ENCODE results near the gene TNFSF11. TPM values are rescaled to one million over a fixed set of nuclear protein-coding genes. Genes with fewer than 3 reads are reported as not detected.

TNFSF11 gene
- total and polyA plus RNA-seq, 2 donors (not counting 3 experiments of a cell fraction or from before 2014, with no cell fraction given) = not detected

DNA sequence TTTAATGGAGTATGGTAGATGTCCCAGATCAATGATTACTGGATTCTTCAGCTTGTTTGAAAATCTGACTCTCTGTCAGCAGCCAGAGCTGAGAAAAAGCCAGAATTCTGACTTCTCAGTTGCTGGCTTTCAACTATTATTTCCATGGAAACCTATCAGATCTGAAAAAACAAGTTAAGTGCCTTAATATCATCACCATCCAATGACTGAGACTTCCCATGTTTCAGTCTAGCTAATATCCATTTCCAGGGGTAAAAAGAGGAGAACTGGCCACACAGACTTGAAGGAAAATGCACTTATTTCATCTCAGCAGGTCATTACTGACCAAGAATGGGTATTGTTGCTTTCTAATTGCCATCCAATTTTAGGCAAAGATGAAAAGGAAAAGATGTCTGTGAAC is 75.2 kb downstream of the TNFSF11 start:
- Histone ChIP-seq H2AFZ (ENCODE audit: low read depth, low read length) (no peak overlapping the region), H3K4me1 (ENCODE audit: control insufficient read depth, extremely low read depth, insufficient read depth, low read length) (no peaks in the 10 kb centered on the region), H3K36me3 (ENCODE audit: control insufficient read depth in 2 of 2, extremely low read depth in 1 of 2, insufficient read depth in 2 of 2, low read length in 2 of 2) (no peaks in the 10 kb centered on the region), H3K9me3 (replicated peaks; ENCODE audit: control insufficient read depth, insufficient read depth, low read length) (no peaks in the 10 kb centered on the region), H3K4me3 (replicated peaks in 1 of 3; ENCODE audit: insufficient read depth in 1 of 3, low read depth in 1 of 3, low read length in 3 of 3) (no peak overlapping the region), H3K4me2 (ENCODE audit: insufficient read depth, low read length) (no peak overlapping the region), H3K9ac (replicated peaks; ENCODE audit: extremely low read depth, insufficient read depth, low read length) (no peak overlapping the region), H3K79me2 (ENCODE audit: control insufficient read depth, insufficient read depth, low read length) (no peaks in the 10 kb centered on the region), H4K20me1 (replicated peaks; ENCODE audit: control insufficient read depth, extremely low read depth, insufficient read depth, low read length) (no peaks in the 10 kb centered on the region), H3K27me3 (ENCODE audit: control insufficient read depth in 2 of 2, insufficient read depth in 2 of 2, low read length in 2 of 2) (peaks cover 0 to 7% of the 10 kb centered on the region in 2 experiments), H3K27ac (ENCODE audit: insufficient read depth, low read depth, low read length) (no peak overlapping the region), H3K9me1 (replicated peaks; ENCODE audit: control insufficient read depth, extremely low read depth, insufficient read depth, low read length) (no peaks in the 10 kb centered on the region)
- FAIRE-seq = no peak
- BruUV-seq (replicated peaks) = no TSS peak
- intact Hi-C loops (cut with micrococcal nuclease) = no loop called here
- TF ChIP-seq, protein P1, sequence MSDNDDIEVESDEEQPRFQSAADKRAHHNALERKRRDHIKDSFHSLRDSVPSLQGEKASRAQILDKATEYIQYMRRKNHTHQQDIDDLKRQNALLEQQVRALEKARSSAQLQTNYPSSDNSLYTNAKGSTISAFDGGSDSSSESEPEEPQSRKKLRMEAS (IDR thresholded peaks at IDR 0.05; ENCODE audit: insufficient read depth, insufficient read length) = no peak
- no peak for TF ChIP-seq FOS (IDR thresholded peaks at IDR 0.05; ENCODE audit: borderline replicate concordance, insufficient read depth, low read length)
- no peak for TF ChIP-seq MYC (IDR thresholded peaks at IDR 0.05; ENCODE audit: low read depth, low read length)
- TF ChIP-seq POLR2AphosphoS5 (IDR thresholded peaks at IDR 0.05; ENCODE audit: insufficient read depth, low read depth, low read length) = no peak
- TF ChIP-seq, protein P2, sequence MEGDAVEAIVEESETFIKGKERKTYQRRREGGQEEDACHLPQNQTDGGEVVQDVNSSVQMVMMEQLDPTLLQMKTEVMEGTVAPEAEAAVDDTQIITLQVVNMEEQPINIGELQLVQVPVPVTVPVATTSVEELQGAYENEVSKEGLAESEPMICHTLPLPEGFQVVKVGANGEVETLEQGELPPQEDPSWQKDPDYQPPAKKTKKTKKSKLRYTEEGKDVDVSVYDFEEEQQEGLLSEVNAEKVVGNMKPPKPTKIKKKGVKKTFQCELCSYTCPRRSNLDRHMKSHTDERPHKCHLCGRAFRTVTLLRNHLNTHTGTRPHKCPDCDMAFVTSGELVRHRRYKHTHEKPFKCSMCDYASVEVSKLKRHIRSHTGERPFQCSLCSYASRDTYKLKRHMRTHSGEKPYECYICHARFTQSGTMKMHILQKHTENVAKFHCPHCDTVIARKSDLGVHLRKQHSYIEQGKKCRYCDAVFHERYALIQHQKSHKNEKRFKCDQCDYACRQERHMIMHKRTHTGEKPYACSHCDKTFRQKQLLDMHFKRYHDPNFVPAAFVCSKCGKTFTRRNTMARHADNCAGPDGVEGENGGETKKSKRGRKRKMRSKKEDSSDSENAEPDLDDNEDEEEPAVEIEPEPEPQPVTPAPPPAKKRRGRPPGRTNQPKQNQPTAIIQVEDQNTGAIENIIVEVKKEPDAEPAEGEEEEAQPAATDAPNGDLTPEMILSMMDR (IDR thresholded peaks at IDR 0.05; ENCODE audit: extremely low read depth in 1 of 2, insufficient read depth in 1 of 2, low read depth in 1 of 2, low read length in 2 of 2) = no peak
- no peak for TF ChIP-seq POLR2A (IDR thresholded peaks at IDR 0.05; ENCODE audit: low read depth, low read length)
- DNase-seq (ENCODE audit: low read depth, low spot score) = no peak
- dilution Hi-C loops (cut with MboI; ENCODE audit: extremely low pct_ligation_motif_present, low sequenced_read_pairs) = no loop called here
- CTCF ChIA-PET = interaction anchor here (1.2 kb wide), 1 partner anchor 1155 kb away, joined by 4 read pairs; no protein-coding TSS in a partner anchor
- POLR2A ChIA-PET = no interaction called here

DNA sequence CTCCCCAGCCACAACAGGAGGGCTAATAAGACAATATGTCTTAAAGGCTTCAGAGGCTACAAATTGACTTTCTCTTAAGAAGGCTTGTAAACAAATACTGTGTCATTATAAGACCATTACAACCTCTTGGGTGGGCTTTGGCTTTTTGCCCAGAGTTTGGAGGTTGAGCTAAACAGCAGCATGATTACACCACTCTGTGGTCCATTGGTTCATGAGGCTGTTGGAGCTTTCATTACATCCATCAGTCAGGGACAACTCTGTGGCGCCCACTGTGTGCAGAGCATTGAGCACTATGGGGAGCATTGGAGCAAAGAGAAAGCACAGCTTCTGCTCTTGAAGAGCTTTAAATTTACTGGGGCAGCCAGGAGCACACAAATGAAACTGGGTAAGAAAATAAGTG is 75.9 kb downstream of the TNFSF11 start:
- H3K36me3 ChIP-seq (ENCODE audit: control insufficient read depth in 2 of 2, extremely low read depth in 1 of 2, insufficient read depth in 2 of 2, low read length in 2 of 2) = no peaks in the 10 kb centered on the region
- H4K20me1 ChIP-seq (replicated peaks; ENCODE audit: control insufficient read depth, extremely low read depth, insufficient read depth, low read length) = no peaks in the 10 kb centered on the region
- TF ChIP-seq POLR2AphosphoS5 (IDR thresholded peaks at IDR 0.05; ENCODE audit: insufficient read depth, low read depth, low read length) (no peak), EZH2 (IDR thresholded peaks at IDR 0.05; ENCODE audit: borderline replicate concordance, low read depth, low read length, severe bottlenecking) (no peak), JUN (IDR thresholded peaks at IDR 0.05; ENCODE audit: borderline replicate concordance, insufficient read depth, insufficient read length, low read depth) (no peak), POLR2A (IDR thresholded peaks at IDR 0.05; ENCODE audit: low read depth, low read length) (no peak), MYC (IDR thresholded peaks at IDR 0.05; ENCODE audit: low read depth, low read length) (no peak), GATA2 (IDR thresholded peaks at IDR 0.05; ENCODE audit: insufficient read depth, insufficient read length, low read depth, low read length) (no peak), FOS (IDR thresholded peaks at IDR 0.05; ENCODE audit: borderline replicate concordance, insufficient read depth, low read length) (no peak)
- TF ChIP-seq, protein P2 (IDR thresholded peaks at IDR 0.05; ENCODE audit: extremely low read depth in 1 of 2, insufficient read depth in 1 of 2, low read depth in 1 of 2, low read length in 2 of 2) = no peak
- TF ChIP-seq, protein P1 (IDR thresholded peaks at IDR 0.05; ENCODE audit: insufficient read depth, insufficient read length) = no peak
- dilution Hi-C loops (cut with MboI; ENCODE audit: extremely low pct_ligation_motif_present, low sequenced_read_pairs) (no loop called here), intact Hi-C loops (cut with micrococcal nuclease) (no loop called here)
- DNase-seq (ENCODE audit: low read depth, low spot score) = no peak
- POLR2A ChIA-PET = no interaction called here
- CTCF ChIA-PET = interaction anchor here (1.2 kb wide), 1 partner anchor 1155 kb away, joined by 4 read pairs; no protein-coding TSS in a partner anchor
- no TSS peak for BruUV-seq (replicated peaks)
- no peaks in the 10 kb centered on the region for H3K9me3 ChIP-seq (replicated peaks; ENCODE audit: control insufficient read depth, insufficient read depth, low read length)
- H3K4me1 ChIP-seq (ENCODE audit: control insufficient read depth, extremely low read depth, insufficient read depth, low read length) = no peaks in the 10 kb centered on the region
- no peak overlapping the region for H3K4me3 ChIP-seq (replicated peaks in 1 of 3; ENCODE audit: insufficient read depth in 1 of 3, low read depth in 1 of 3, low read length in 3 of 3)
- FAIRE-seq = no peak
- H3K4me2 ChIP-seq (ENCODE audit: insufficient read depth, low read length) = no peak overlapping the region
- H2AFZ ChIP-seq (ENCODE audit: low read depth, low read length) = no peak overlapping the region
- H3K79me2 ChIP-seq (ENCODE audit: control insufficient read depth, insufficient read depth, low read length) = no peaks in the 10 kb centered on the region
- no peaks in the 10 kb centered on the region for H3K9me1 ChIP-seq (replicated peaks; ENCODE audit: control insufficient read depth, extremely low read depth, insufficient read depth, low read length)
- H3K9ac ChIP-seq (replicated peaks; ENCODE audit: extremely low read depth, insufficient read depth, low read length) = no peak overlapping the region
- no peak overlapping the region for H3K27ac ChIP-seq (ENCODE audit: insufficient read depth, low read depth, low read length)
- H3K27me3 ChIP-seq (ENCODE audit: control insufficient read depth in 2 of 2, insufficient read depth in 2 of 2, low read length in 2 of 2) = peaks cover 0 to 7% of the 10 kb centered on the region in 2 experiments
